K562 (cell line): ENCODE data around the gene NUDT6. TPM values are rescaled to one million over a fixed set of nuclear protein-coding genes. Genes with fewer than 3 reads are reported as not detected.

Experiments
- ATAC-seq: fragments of 200-7000 bp; cut with Tn5 transposase; 3 replicates; pipeline ENCODE4 v1.9.1; 2020; ENCODE audit warnings: moderate library complexity
- BruUV-seq: library from RNA; stranded (reverse); fragments of 400-500 nt; replicated peaks from 2 replicates; lab custom pipeline; 2021; lab: Mats Ljungman, UMichigan
- CTCF ChIA-PET: fragments of 300-600 bp; formaldehyde crosslinking; extraction: SDS; loops from one replicate; lab custom pipeline; 2021; ENCODE audit warnings: low intra/inter-chr PET ratio; lab: Yijun Ruan, JAX
- POLR2A ChIA-PET: fragments of 300-600, 350-650 bp; sonication (Branson Sonifier 250); formaldehyde crosslinking; extraction: SDS; loops from one replicate; lab custom pipeline; 2021; ENCODE audit warnings: antibody characterized with exemption, inconsistent platforms; lab: Yijun Ruan, JAX
- DNase-seq, 4 experiments: peaks; one replicate each; pipeline versions ENCODE4 v3.0.0 to v3.0.0-alpha.2; 2011 to 2018; ENCODE audit warnings: low spot score in 3 of 4, mixed read lengths in 3 of 4; ENCODE audit errors: extremely low read depth in 1 of 4
- FAIRE-seq: peaks from 2 replicates; lab custom pipeline; 2011; peaks lifted over from hg19 to GRCh38; lab: Jason Lieb, UNC
- H2AFZ ChIP-seq: 2 replicates; pipeline ENCODE4 v1.6.0; 2011; ENCODE audit warnings: low read depth, low read length, control low read depth, inconsistent platforms
- H3K27ac ChIP-seq: fragments of 200-600 bp; 3 replicates; pipeline ENCODE4 v1.8.0; 2011; ENCODE audit warnings: low read depth, mild to moderate bottlenecking, control low read depth, inconsistent platforms, low read length, moderate library complexity, mixed read lengths; ENCODE audit errors: extremely low read depth
- H3K27me3 ChIP-seq, 2 experiments: fragments of 300-600 bp in 1 of 2; 2 replicates in 1 of 2; 3 replicates in 1 of 2; pipeline versions ENCODE4 v1.6.0 to v1.8.0; 2011; ENCODE audit warnings: inconsistent platforms in 2 of 2, low read length in 2 of 2, mild to moderate bottlenecking in 1 of 2, mixed read lengths in 1 of 2, moderate library complexity in 1 of 2; ENCODE audit not compliant: control insufficient read depth in 2 of 2, insufficient read depth in 2 of 2
- H3K36me3 ChIP-seq: fragments of 300-600 bp; 3 replicates; pipeline ENCODE4 v1.8.0; 2011; ENCODE audit warnings: mild to moderate bottlenecking, low read length, inconsistent platforms; ENCODE audit not compliant: control insufficient read depth, insufficient read depth
- H3K4me1 ChIP-seq, 2 experiments: fragments of 200-600 bp in 1 of 2; replicated peaks in 1 of 2; 2 replicates in 1 of 2; 3 replicates in 1 of 2; pipeline versions ENCODE4 v1.5.1 to v1.8.0; 2011; ENCODE audit warnings: inconsistent platforms in 2 of 2, low read length in 2 of 2, mild to moderate bottlenecking in 1 of 2, mixed read lengths in 1 of 2, moderate library complexity in 1 of 2; ENCODE audit not compliant: control insufficient read depth in 2 of 2, insufficient read depth in 2 of 2
- H3K4me2 ChIP-seq: 2 replicates; pipeline ENCODE4 v1.6.1; 2011; ENCODE audit warnings: low read length, control low read depth, inconsistent platforms, mixed read lengths; ENCODE audit not compliant: insufficient read depth
- H3K4me3 ChIP-seq: fragments of 200-600 bp; sonication (generic), shearing (Covaris generic); 2 replicates; pipeline ENCODE4 v1.5.1; 2016; ENCODE audit warnings: control low read depth, inconsistent platforms
- H3K79me2 ChIP-seq: fragments of 200-600 bp; 3 replicates; pipeline ENCODE4 v1.8.0; 2011; ENCODE audit warnings: low read length, inconsistent platforms; ENCODE audit not compliant: control insufficient read depth, insufficient read depth
- H3K9ac ChIP-seq, 2 experiments: 2 replicates each; pipeline versions ENCODE4 v1.6.0 to v1.6.1; 2011; ENCODE audit warnings: low read depth in 2 of 2, low read length in 2 of 2, control low read depth in 1 of 2, inconsistent platforms in 1 of 2, mild to moderate bottlenecking in 1 of 2, mixed read lengths in 1 of 2; ENCODE audit not compliant: insufficient read depth in 1 of 2
- H3K9me1 ChIP-seq: one replicate; pipeline ENCODE4 v1.6.0; 2011; ENCODE audit warnings: inconsistent platforms, mild to moderate bottlenecking, low read length, moderate library complexity; ENCODE audit not compliant: control insufficient read depth, insufficient read depth
- H3K9me3 ChIP-seq: replicated peaks from 2 replicates; pipeline ENCODE4 v1.5.1; 2011; ENCODE audit warnings: low read depth, low read length, inconsistent platforms; ENCODE audit not compliant: control insufficient read depth, insufficient read depth
- H4K20me1 ChIP-seq: replicated peaks from 2 replicates; pipeline ENCODE4 v1.6.1; 2011; ENCODE audit warnings: low read length, inconsistent platforms, mixed read lengths; ENCODE audit not compliant: control insufficient read depth, insufficient read depth
- BCL6 ChIP-seq: fragments of 250-450 bp; sonication (Bioruptor Pico); IDR thresholded peaks from 2 replicates; pipeline ENCODE4 v1.4.0; 2020
- BRD9 ChIP-seq: fragments of 450-650 bp; IDR thresholded peaks from 2 replicates; pipeline ENCODE4 v1.6.1; 2018; ENCODE audit warnings: low read depth; ENCODE audit not compliant: partially characterized antibody
- CBX1 ChIP-seq: sonication (generic); IDR thresholded peaks from 2 replicates; pipeline ENCODE4 v1.6.1; 2016; ENCODE audit warnings: antibody characterized with exemption, low read depth, mild to moderate bottlenecking
- DIDO1 ChIP-seq: fragments of 450-650 bp; IDR thresholded peaks from 2 replicates; pipeline ENCODE4 v1.6.1; 2016; ENCODE audit warnings: low read depth, missing biosample characterization, missing genetic modification characterization
- ETV1 ChIP-seq: fragments of 450-650 bp; conservative IDR thresholded peaks from 2 replicates; pipeline ENCODE4 v1.6.1; 2016; ENCODE audit warnings: missing genetic modification characterization, control low read depth, low read depth, missing compliant biosample characterization
- FIP1L1 ChIP-seq: fragments of 200-400 bp; formaldehyde crosslinking; IDR thresholded peaks from 2 replicates; pipeline ENCODE4 v1.6.1; 2018; ENCODE audit warnings: mild to moderate bottlenecking, low read depth, low read length; ENCODE audit not compliant: poor library complexity, severe bottlenecking
- FOXJ3 ChIP-seq: sonication (generic); formaldehyde crosslinking; IDR thresholded peaks from 2 replicates; pipeline ENCODE4 v1.4.0; 2020; ENCODE audit warnings: mild to moderate bottlenecking, missing genetic modification reagents
- GABPB2 ChIP-seq: fragments of 250-450 bp; sonication (Bioruptor Pico); conservative IDR thresholded peaks from 2 replicates; pipeline ENCODE4 v1.5.1; 2021; ENCODE audit warnings: mild to moderate bottlenecking
- GATAD2B ChIP-seq: fragments of 450-650 bp; IDR thresholded peaks from 2 replicates; pipeline ENCODE4 v1.6.1; 2017; ENCODE audit warnings: mild to moderate bottlenecking, borderline replicate concordance
- HNRNPUL1 ChIP-seq: fragments of 200-400 bp; formaldehyde crosslinking; IDR thresholded peaks from 2 replicates; pipeline ENCODE4 v1.6.1; 2017; ENCODE audit warnings: low read length
- KLF10 ChIP-seq: fragments of 250-450 bp; sonication (Bioruptor Pico); IDR thresholded peaks from 2 replicates; pipeline ENCODE4 v1.6.1; 2021; ENCODE audit warnings: matching md5 sums
- MAZ ChIP-seq, 2 experiments: fragments of 450-650 bp in 1 of 2; sonication (generic) in 1 of 2; formaldehyde crosslinking; IDR thresholded peaks in 1 of 2; conservative IDR thresholded peaks in 1 of 2; 2 replicates each; pipeline versions ENCODE4 v1.4.0 to v1.5.0; 2020; ENCODE audit warnings: mild to moderate bottlenecking in 1 of 2, missing genetic modification reagents in 1 of 2
- NEUROD1 ChIP-seq: fragments of 150-350 bp; IDR thresholded peaks from 2 replicates; pipeline ENCODE4 v1.6.1; 2014; ENCODE audit warnings: borderline replicate concordance, low read length, low read depth; ENCODE audit not compliant: partially characterized antibody
- ZNF212 ChIP-seq: fragments of 450-650 bp; formaldehyde crosslinking; IDR thresholded peaks from 2 replicates; pipeline ENCODE4 v1.4.0; 2020; ENCODE audit warnings: mild to moderate bottlenecking
- ZNF232 ChIP-seq: sonication (generic); formaldehyde crosslinking; IDR thresholded peaks from 2 replicates; pipeline ENCODE4 v1.8.0; 2022; ENCODE audit warnings: mild to moderate bottlenecking, missing genetic modification reagents
- ZNF354B ChIP-seq: fragments of 250-450 bp; sonication (Bioruptor Pico); IDR thresholded peaks from 2 replicates; pipeline ENCODE4 v1.4.0; 2020
- ZNF589 ChIP-seq: fragments of 200-800 bp; sonication (Bioruptor generic); IDR thresholded peaks from 2 replicates; pipeline ENCODE4 v1.6.1; 2016; ENCODE audit warnings: low read depth, missing genetic modification characterization, missing compliant biosample characterization
- ZNF639 ChIP-seq, 2 experiments: fragments of 200-800 bp in 1 of 2; sonication (Bioruptor generic) in 1 of 2; sonication (generic) in 1 of 2; formaldehyde crosslinking in 1 of 2; IDR thresholded peaks in 1 of 2; conservative IDR thresholded peaks in 1 of 2; 2 replicates each; pipeline versions ENCODE4 v1.5.0 to v1.6.1; 2016 to 2020; ENCODE audit warnings: missing compliant biosample characterization in 1 of 2, missing genetic modification characterization in 1 of 2, missing genetic modification reagents in 1 of 2
- WGBS: fragments of 100-300 bp; shearing (Covaris generic); methylation state at CpG from one replicate; pipeline ENCODE4 v1.1.6; 2016; ENCODE audit warnings: low coverage, mixed read lengths; ENCODE audit not compliant: insufficient coverage; ENCODE audit errors: missing lambda C conversion rate; 5-methylcytosine and 5-hydroxymethylcytosine counted together
- in situ Hi-C: fragments of 300-500 bp; cut with MboI; formaldehyde crosslinking; loops from 4 replicates; pipeline ENCODE4 v1.15.0; 2018; ENCODE audit warnings: inconsistent platforms, mixed read lengths
- intact Hi-C: fragments of 100-400 bp; cut with micrococcal nuclease; formaldehyde crosslinking; loops from 2 replicates; pipeline ENCODE4 v1.14.2; 2022
- polyA plus RNA-seq, 8 experiments: library from polyadenylated mRNA; depleted of rRNA in 4 of 8; stranded (reverse) in 5 of 8; unstranded in 3 of 8; fragments of >200 nt; fragmentation: Nextera tagmentation in 2 of 8; fragmentation: Illumina TruSeq in 1 of 8; extraction: Ambion mirVana in 2 of 8; extraction: Trizol in 1 of 8; gene quantifications; 2 replicates each; pipeline versions ENCODE4 v1.2.1 to v1.2.3, GENCODE V29; 2011 to 2014; ENCODE audit warnings: inconsistent platforms in 1 of 8, missing spikeins in 1 of 8
- total RNA-seq, 7 experiments: library from RNA; depleted of rRNA in 6 of 7; stranded (reverse); fragments of >200 nt in 6 of 7; fragmentation: Illumina TruSeq in 2 of 7; extraction: Trizol in 2 of 7; gene quantifications; 2 replicates each; pipeline versions ENCODE4 v1.2.1 to v1.2.3, GENCODE V29; 2011 to 2021; ENCODE audit warnings: low replicate concordance in 1 of 7
- TF ChIP-seq, protein P1 (sequence below): fragments of 250-450 bp; sonication (Bioruptor Pico); IDR thresholded peaks from 2 replicates; pipeline ENCODE4 v1.5.0; 2022; ENCODE audit warnings: mild to moderate bottlenecking

NUDT6 gene
- total and polyA plus RNA-seq, 9 of the 15 experiments (the other 6 are each of a cell fraction or from before 2014, with no cell fraction given): 9.4 to 18.1 (median 13.4) TPM

- TF ChIP-seq ZNF639 (CRISPR knock-in tag; conservative IDR thresholded peaks at IDR 0.05 in 1 of 2, IDR thresholded peaks at IDR 0.05 in 1 of 2): no peak
- TF ChIP-seq BCL6 (CRISPR knock-in tag): no peak
- no peak for TF ChIP-seq ZNF212
Measured at GRCh38 chr4:122967231-122967630, 44.8 kb upstream of the NUDT6 start (continued).

DNA sequence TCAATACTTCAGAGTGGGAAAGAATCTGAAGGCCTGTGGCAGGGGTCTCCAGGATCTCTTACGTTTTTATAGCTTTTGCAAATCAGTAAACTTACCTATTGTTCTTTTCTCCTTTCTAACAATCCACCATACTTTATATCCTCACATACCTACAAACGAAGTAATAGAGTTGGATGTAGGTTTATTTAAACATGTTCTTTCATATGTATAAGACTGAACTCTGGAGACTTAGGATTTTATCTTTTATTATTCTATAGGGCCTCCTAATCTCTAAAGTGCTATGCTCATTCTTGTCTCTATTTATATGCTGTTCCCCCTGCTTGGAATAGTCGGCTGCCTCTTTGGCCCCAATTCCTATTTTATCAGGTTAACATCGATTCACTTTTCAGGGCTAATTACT lies 43.8 kb upstream of the NUDT6 start:
- H3K4me2 ChIP-seq: no peak overlapping the region
- POLR2A ChIA-PET: interaction anchor here (1.1 kb wide), 1 partner anchor 45 kb away, joined by 3 read pairs; no protein-coding TSS in a partner anchor
- no peak for ATAC-seq
- BruUV-seq: no TSS peak
- no peaks in the 10 kb centered on the region for H3K27me3 ChIP-seq
- no peaks in the 10 kb centered on the region for H4K20me1 ChIP-seq
- DNase-seq: no peak
- H3K9me3 ChIP-seq: no peaks in the 10 kb centered on the region
- no peak overlapping the region for H3K4me3 ChIP-seq
- H3K9me1 ChIP-seq: no peaks in the 10 kb centered on the region
- H3K27ac ChIP-seq: no peak overlapping the region
- H3K4me1 ChIP-seq: no peaks in the 10 kb centered on the region
- no peak overlapping the region for H2AFZ ChIP-seq
- H3K79me2 ChIP-seq: peaks cover 3% of the 10 kb centered on the region; the same call in 1 of the 3 replicates
- TF ChIP-seq ZNF232 (no peak), ETV1 (tag) (no peak), GATAD2B (no peak), KLF10 (CRISPR knock-in tag) (no peak), NEUROD1 (no peak), GABPB2 (CRISPR knock-in tag) (no peak), MAZ (CRISPR knock-in tag; conservative IDR thresholded peaks at IDR 0.05 in 1 of 2, IDR thresholded peaks at IDR 0.05 in 1 of 2) (no peak), BRD9 (no peak), DIDO1 (tag) (no peak), CBX1 (no peak), FIP1L1 (no peak), ZNF589 (CRISPR knock-in tag) (no peak), HNRNPUL1 (no peak), ZNF354B (CRISPR knock-in tag) (no peak), FOXJ3 (CRISPR knock-in tag) (no peak)
- TF ChIP-seq, protein P1, sequence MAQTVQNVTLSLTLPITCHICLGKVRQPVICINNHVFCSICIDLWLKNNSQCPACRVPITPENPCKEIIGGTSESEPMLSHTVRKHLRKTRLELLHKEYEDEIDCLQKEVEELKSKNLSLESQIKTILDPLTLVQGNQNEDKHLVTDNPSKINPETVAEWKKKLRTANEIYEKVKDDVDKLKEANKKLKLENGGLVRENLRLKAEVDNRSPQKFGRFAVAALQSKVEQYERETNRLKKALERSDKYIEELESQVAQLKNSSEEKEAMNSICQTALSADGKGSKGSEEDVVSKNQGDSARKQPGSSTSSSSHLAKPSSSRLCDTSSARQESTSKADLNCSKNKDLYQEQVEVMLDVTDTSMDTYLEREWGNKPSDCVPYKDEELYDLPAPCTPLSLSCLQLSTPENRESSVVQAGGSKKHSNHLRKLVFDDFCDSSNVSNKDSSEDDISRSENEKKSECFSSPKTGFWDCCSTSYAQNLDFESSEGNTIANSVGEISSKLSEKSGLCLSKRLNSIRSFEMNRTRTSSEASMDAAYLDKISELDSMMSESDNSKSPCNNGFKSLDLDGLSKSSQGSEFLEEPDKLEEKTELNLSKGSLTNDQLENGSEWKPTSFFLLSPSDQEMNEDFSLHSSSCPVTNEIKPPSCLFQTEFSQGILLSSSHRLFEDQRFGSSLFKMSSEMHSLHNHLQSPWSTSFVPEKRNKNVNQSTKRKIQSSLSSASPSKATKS (CRISPR knock-in tag): no peak
- TF ChIP-seq, all 486 proteins: peak for 0
- CTCF ChIA-PET: no interaction called here
- FAIRE-seq: no peak
- in situ Hi-C loops (no loop called here), intact Hi-C loops (loop anchor here (10.0 kb wide), 1 partner anchor 129 kb away; no protein-coding TSS in a partner anchor)
- 66% methylated on average over 4 of the region's 4 CpGs for WGBS
- H3K36me3 ChIP-seq: peaks cover 43% of the 10 kb centered on the region; the same call in 2 of the 3 replicates
- no peak overlapping the region for H3K9ac ChIP-seq
